Measurements from ENCODE around the gene BEND3.
A peak's percentile ranks its signal among the peaks of the same experiment; 100 is the strongest.
"Not testable (repeated sequence)": the region's sequence is repeated elsewhere in the genome, so short reads cannot be mapped to it uniquely, and the experiment has no call there.

BEND3 gene

GRCh38 chr6:107114926-107115694 lies at the start of gene BEND3:
Gene BEND3 (minus strand): TSS chr6:107115515. CDS start chr6:107099285, 16,230 bp downstream.
- DNase-seq (ENCODE audit: extremely low spot score): peak; percentile 49
- no peak for TF ChIP-seq CTCF (IDR thresholded peaks at IDR 0.05; ENCODE audit: control extremely low read depth, extremely low read depth, low read depth, missing control alignments)
- POLR2A ChIA-PET: interaction anchor here (1.0 kb wide), 1 partner anchor 344 kb away, joined by 3 read pairs; the partner anchor contains the start of gene PDSS2
- CTCF ChIA-PET: interaction anchor here (0.7 to 1.6 kb wide), 5 partner anchors 17 to 87 kb away, joined by 3 to 6 read pairs (median 4); no protein-coding TSS in a partner anchor

GRCh38 chr6:107164299-107164698 lies 49.0 kb upstream of the BEND3 start:
- CTCF ChIA-PET; DNase-seq (ENCODE audit: extremely low spot score); POLR2A ChIA-PET: not testable (repeated sequence)

- no peak for DNase-seq (ENCODE audit: extremely low spot score)
- ChIA-PET POLR2A (no interaction called here), CTCF (no interaction called here)
- TF ChIP-seq CTCF (IDR thresholded peaks at IDR 0.05; ENCODE audit: control extremely low read depth, extremely low read depth, low read depth, missing control alignments): no peak
These were observed 46.2 kb upstream of the BEND3 start for GRCh38 chr6:107161521-107161920.

GRCh38 chr6:107156617-107157016 lies 41.3 kb upstream of the BEND3 start:
- ChIA-PET CTCF (interaction anchor here (1.2 to 1.7 kb wide), 2 partner anchors 10 to 43 kb away, joined by 3 to 7 read pairs; no protein-coding TSS in a partner anchor), POLR2A (no interaction called here)
- no peak for DNase-seq (ENCODE audit: extremely low spot score)
- no peak for TF ChIP-seq CTCF (IDR thresholded peaks at IDR 0.05; ENCODE audit: control extremely low read depth, extremely low read depth, low read depth, missing control alignments)

- no peak for DNase-seq (ENCODE audit: extremely low spot score)
- CTCF ChIA-PET: no interaction called here
- TF ChIP-seq CTCF (IDR thresholded peaks at IDR 0.05; ENCODE audit: control extremely low read depth, extremely low read depth, low read depth, missing control alignments): no peak
- POLR2A ChIA-PET: no interaction called here
These were observed 39.5 kb upstream of the BEND3 start for GRCh38 chr6:107154801-107155160.

GRCh38 chr6:107154131-107154800 lies 39.0 kb upstream of the BEND3 start:
- no peak for DNase-seq (ENCODE audit: extremely low spot score)
- ChIA-PET POLR2A (no interaction called here), CTCF (no interaction called here)
- no peak for TF ChIP-seq CTCF (IDR thresholded peaks at IDR 0.05; ENCODE audit: control extremely low read depth, extremely low read depth, low read depth, missing control alignments)
